K562 (cell line): ENCODE measurements around the gene CXCL12. TPM values are rescaled to one million over a fixed set of nuclear protein-coding genes. Genes with fewer than 3 reads are reported as not detected.

Experiments
- FOXP1 ChIP-seq: sonication (generic); formaldehyde crosslinking; IDR thresholded peaks from 2 replicates; pipeline ENCODE4 v1.8.0; 2022; ENCODE audit warnings: mild to moderate bottlenecking, missing genetic modification reagents
- GATAD2B ChIP-seq: fragments of 450-650 bp; IDR thresholded peaks from 2 replicates; pipeline ENCODE4 v1.6.1; 2017; ENCODE audit warnings: mild to moderate bottlenecking, borderline replicate concordance
- KAT8 ChIP-seq: fragments of 450-650 bp; IDR thresholded peaks from 2 replicates; pipeline ENCODE4 v1.6.1; 2016; ENCODE audit warnings: low read depth, mild to moderate bottlenecking
- NFE2 ChIP-seq: IDR thresholded peaks from 2 replicates; pipeline ENCODE4 v1.6.1; 2014; ENCODE audit warnings: antibody characterized with exemption, low read depth
- NONO ChIP-seq, 2 experiments: fragments of 200-400 bp in 1 of 2; fragments of 450-650 bp in 1 of 2; formaldehyde crosslinking in 1 of 2; IDR thresholded peaks; 2 replicates each; pipeline ENCODE4 v1.6.1; 2017; ENCODE audit warnings: low read depth in 2 of 2, mild to moderate bottlenecking in 2 of 2, moderate library complexity in 2 of 2, low read length in 1 of 2
- SMC3 ChIP-seq: conservative IDR thresholded peaks from 2 replicates; pipeline ENCODE4 v1.6.1; 2011; ENCODE audit warnings: low read depth, low read length, improper control_type of control experiment; ENCODE audit not compliant: insufficient read depth
- TCF7 ChIP-seq: sonication (generic); IDR thresholded peaks from 2 replicates; pipeline ENCODE4 v1.6.1; 2016; ENCODE audit warnings: antibody characterized with exemption, borderline replicate concordance
- YBX1 ChIP-seq: fragments of 450-650 bp; IDR thresholded peaks from 2 replicates; pipeline ENCODE4 v1.7.1; 2016; ENCODE audit warnings: mild to moderate bottlenecking
- ZKSCAN1 ChIP-seq: fragments of 150-350 bp; IDR thresholded peaks from 2 replicates; pipeline ENCODE4 v1.6.1; 2016; ENCODE audit warnings: low read depth, low read length
- ZNF174 ChIP-seq: fragments of 250-450 bp; sonication (Bioruptor Pico); IDR thresholded peaks from 2 replicates; pipeline ENCODE4 v1.4.0; 2020; ENCODE audit warnings: mild to moderate bottlenecking
- ZNF445 ChIP-seq: fragments of 250-450 bp; sonication (Bioruptor Pico); IDR thresholded peaks from 2 replicates; pipeline ENCODE4 v1.4.0; 2020; ENCODE audit warnings: low read depth, mild to moderate bottlenecking, moderate library complexity
- ZNF551 ChIP-seq: fragments of 250-450 bp; sonication (Bioruptor Pico); IDR thresholded peaks from 2 replicates; pipeline ENCODE4 v1.5.0; 2021; ENCODE audit warnings: mild to moderate bottlenecking, moderate library complexity
- ZNF561 ChIP-seq: fragments of 450-650 bp; formaldehyde crosslinking; conservative IDR thresholded peaks from 2 replicates; pipeline ENCODE4 v1.4.0; 2020; ENCODE audit warnings: mild to moderate bottlenecking, moderate library complexity
- ZZZ3 ChIP-seq: fragments of 450-650 bp; IDR thresholded peaks from 2 replicates; pipeline ENCODE4 v1.6.1; 2016; ENCODE audit warnings: antibody characterized with exemption, mild to moderate bottlenecking, moderate library complexity
- polyA plus RNA-seq, 8 experiments: library from polyadenylated mRNA; depleted of rRNA in 4 of 8; stranded (reverse) in 5 of 8; unstranded in 3 of 8; fragments of >200 nt; fragmentation: Nextera tagmentation in 2 of 8; fragmentation: Illumina TruSeq in 1 of 8; extraction: Ambion mirVana in 2 of 8; extraction: Trizol in 1 of 8; gene quantifications; 2 replicates each; pipeline versions ENCODE4 v1.2.1 to v1.2.3, GENCODE V29; 2011 to 2014; ENCODE audit warnings: inconsistent platforms in 1 of 8, missing spikeins in 1 of 8
- total RNA-seq, 7 experiments: library from RNA; depleted of rRNA in 6 of 7; stranded (reverse); fragments of >200 nt in 6 of 7; fragmentation: Illumina TruSeq in 2 of 7; extraction: Trizol in 2 of 7; gene quantifications; 2 replicates each; pipeline versions ENCODE4 v1.2.1 to v1.2.3, GENCODE V29; 2011 to 2021; ENCODE audit warnings: low replicate concordance in 1 of 7
- TF ChIP-seq, protein P1 (sequence below): fragments of 250-450 bp; sonication (Bioruptor Pico); IDR thresholded peaks from 2 replicates; pipeline ENCODE4 v1.4.0; 2020; ENCODE audit warnings: mild to moderate bottlenecking, moderate library complexity
- TF ChIP-seq, protein P2 (sequence below): fragments of 450-650 bp; IDR thresholded peaks from 2 replicates; pipeline ENCODE4 v1.6.1; 2017; ENCODE audit warnings: antibody characterized with exemption, mild to moderate bottlenecking

Gene CXCL12
- total and polyA plus RNA-seq, 9 of the 15 experiments (the other 6 are each of a cell fraction or from before 2014, with no cell fraction given) = 0.18 TPM; not detected in 8

DNA sequence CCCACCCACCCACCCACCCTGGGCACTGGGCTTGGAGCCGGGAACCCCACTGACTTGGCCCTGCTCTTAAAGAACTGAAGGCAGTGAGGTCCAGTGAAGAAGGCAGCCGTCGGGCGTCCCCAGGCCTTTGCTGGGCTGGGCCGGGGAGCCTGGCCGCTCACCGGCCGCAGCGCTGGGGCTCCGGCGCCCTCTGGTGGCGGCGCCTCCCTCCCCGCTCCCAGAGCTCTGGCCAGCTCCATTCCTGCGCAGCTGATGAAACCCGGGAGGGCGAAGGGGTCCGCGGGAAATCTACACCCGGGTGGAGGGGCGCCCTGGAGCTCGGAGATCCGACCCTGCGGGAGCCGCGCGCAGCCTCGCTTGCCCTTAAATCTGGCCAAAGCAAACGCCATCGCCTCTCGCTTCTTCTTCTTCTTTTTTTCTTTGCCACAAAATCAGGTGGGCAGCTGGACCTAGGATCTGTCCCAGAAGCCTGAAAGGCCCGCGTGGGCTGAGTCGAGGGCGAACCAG lies 1.7 kb upstream of the CXCL12 start (continued):
- TF ChIP-seq NFE2 (no peak), KAT8 (no peak), ZZZ3 (no peak), ZKSCAN1 (peak; percentile 41; the same call in 1 of the 2 replicates), TCF7 (no peak), NONO (IDR thresholded peaks at IDR 0.05; ENCODE audit: low read depth in 2 of 2, low read length in 1 of 2) (no peak), SMC3 (peak; percentile 95), FOXP1 (CRISPR knock-in tag) (no peak), ZNF551 (CRISPR knock-in tag) (no peak), YBX1 (no peak), ZNF561 (CRISPR knock-in tag) (no peak), ZNF445 (no peak), GATAD2B (no peak), ZNF174 (no peak)
- TF ChIP-seq, protein P1, sequence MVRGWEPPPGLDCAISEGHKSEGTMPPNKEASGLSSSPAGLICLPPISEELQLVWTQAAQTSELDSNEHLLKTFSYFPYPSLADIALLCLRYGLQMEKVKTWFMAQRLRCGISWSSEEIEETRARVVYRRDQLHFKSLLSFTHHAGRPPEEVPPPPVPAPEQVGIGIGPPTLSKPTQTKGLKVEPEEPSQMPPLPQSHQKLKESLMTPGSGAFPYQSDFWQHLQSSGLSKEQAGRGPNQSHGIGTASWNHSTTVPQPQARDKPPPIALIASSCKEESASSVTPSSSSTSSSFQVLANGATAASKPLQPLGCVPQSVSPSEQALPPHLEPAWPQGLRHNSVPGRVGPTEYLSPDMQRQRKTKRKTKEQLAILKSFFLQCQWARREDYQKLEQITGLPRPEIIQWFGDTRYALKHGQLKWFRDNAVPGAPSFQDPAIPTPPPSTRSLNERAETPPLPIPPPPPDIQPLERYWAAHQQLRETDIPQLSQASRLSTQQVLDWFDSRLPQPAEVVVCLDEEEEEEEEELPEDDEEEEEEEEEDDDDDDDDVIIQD (CRISPR knock-in tag) = no peak
- TF ChIP-seq, protein P2, sequence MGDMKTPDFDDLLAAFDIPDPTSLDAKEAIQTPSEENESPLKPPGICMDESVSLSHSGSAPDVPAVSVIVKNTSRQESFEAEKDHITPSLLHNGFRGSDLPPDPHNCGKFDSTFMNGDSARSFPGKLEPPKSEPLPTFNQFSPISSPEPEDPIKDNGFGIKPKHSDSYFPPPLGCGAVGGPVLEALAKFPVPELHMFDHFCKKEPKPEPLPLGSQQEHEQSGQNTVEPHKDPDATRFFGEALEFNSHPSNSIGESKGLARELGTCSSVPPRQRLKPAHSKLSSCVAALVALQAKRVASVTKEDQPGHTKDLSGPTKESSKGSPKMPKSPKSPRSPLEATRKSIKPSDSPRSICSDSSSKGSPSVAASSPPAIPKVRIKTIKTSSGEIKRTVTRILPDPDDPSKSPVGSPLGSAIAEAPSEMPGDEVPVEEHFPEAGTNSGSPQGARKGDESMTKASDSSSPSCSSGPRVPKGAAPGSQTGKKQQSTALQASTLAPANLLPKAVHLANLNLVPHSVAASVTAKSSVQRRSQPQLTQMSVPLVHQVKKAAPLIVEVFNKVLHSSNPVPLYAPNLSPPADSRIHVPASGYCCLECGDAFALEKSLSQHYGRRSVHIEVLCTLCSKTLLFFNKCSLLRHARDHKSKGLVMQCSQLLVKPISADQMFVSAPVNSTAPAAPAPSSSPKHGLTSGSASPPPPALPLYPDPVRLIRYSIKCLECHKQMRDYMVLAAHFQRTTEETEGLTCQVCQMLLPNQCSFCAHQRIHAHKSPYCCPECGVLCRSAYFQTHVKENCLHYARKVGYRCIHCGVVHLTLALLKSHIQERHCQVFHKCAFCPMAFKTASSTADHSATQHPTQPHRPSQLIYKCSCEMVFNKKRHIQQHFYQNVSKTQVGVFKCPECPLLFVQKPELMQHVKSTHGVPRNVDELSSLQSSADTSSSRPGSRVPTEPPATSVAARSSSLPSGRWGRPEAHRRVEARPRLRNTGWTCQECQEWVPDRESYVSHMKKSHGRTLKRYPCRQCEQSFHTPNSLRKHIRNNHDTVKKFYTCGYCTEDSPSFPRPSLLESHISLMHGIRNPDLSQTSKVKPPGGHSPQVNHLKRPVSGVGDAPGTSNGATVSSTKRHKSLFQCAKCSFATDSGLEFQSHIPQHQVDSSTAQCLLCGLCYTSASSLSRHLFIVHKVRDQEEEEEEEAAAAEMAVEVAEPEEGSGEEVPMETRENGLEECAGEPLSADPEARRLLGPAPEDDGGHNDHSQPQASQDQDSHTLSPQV = no peak
